CD4-positive, CD25-positive, alpha-beta regulatory T cell (primary cell): ENCODE data around the gene KLHL8. TPM values are rescaled to one million over a fixed set of nuclear protein-coding genes. Genes with fewer than 3 reads are reported as not detected.

Experiments
- ATAC-seq, 2 donors: fragments of 150-1000 bp; cut with Tn5 transposase; one replicate each; pipeline ENCODE4 v1.10.0; 2021; ENCODE audit warnings: low read depth in 2 of 2, moderate number of reproducible peaks in 2 of 2, moderate library complexity in 1 of 2
- DNase-seq, 3 donors: peaks; one replicate each; pipeline versions ENCODE4 v3.0.0 to v3.0.0-alpha.2; 2012 to 2022; ENCODE audit warnings: mixed read lengths in 1 of 3
- H3K27ac ChIP-seq: one replicate; pipeline ENCODE4 v1.7.0; 2013; ENCODE audit warnings: mild to moderate bottlenecking, low read length; ENCODE audit not compliant: insufficient read depth, poor library complexity, severe bottlenecking
- H3K27me3 ChIP-seq: one replicate; pipeline ENCODE4 v1.7.0; 2013; ENCODE audit warnings: low read length; ENCODE audit not compliant: control insufficient read depth, insufficient read depth
- H3K36me3 ChIP-seq: one replicate; pipeline ENCODE4 v1.7.0; 2013; ENCODE audit warnings: mild to moderate bottlenecking, low read length, moderate library complexity; ENCODE audit not compliant: control insufficient read depth, insufficient read depth
- H3K4me1 ChIP-seq: 2 replicates; pipeline ENCODE4 v1.7.0; 2013; ENCODE audit warnings: mild to moderate bottlenecking, low read length; ENCODE audit not compliant: insufficient read depth, control insufficient read depth, poor library complexity, severe bottlenecking
- H3K4me3 ChIP-seq: one replicate; pipeline ENCODE4 v1.7.0; 2013; ENCODE audit warnings: low read depth, mild to moderate bottlenecking, low read length, moderate library complexity
- H3K9me3 ChIP-seq, 2 experiments: 1 replicate in 1 of 2; 2 replicates in 1 of 2; pipeline ENCODE4 v1.7.0; 2013; ENCODE audit warnings: low read length in 2 of 2, mild to moderate bottlenecking in 1 of 2, moderate library complexity in 1 of 2; ENCODE audit not compliant: control insufficient read depth in 2 of 2
- H3K27ac Mint-ChIP-seq, 3 donors: one replicate each; pipeline ENCODE4 v1.8.0; 2020 to 2022; ENCODE audit warnings: mild to moderate bottlenecking in 3 of 3, mixed read lengths in 3 of 3, moderate library complexity in 2 of 3
- H3K27me3 Mint-ChIP-seq: one replicate; pipeline ENCODE4 v1.8.0; 2022; ENCODE audit warnings: mild to moderate bottlenecking, mixed read lengths
- H3K36me3 Mint-ChIP-seq: one replicate; pipeline ENCODE4 v1.8.0; 2020; ENCODE audit warnings: mixed read lengths
- H3K4me1 Mint-ChIP-seq, 4 donors: one replicate each; pipeline ENCODE4 v1.8.0; 2020 to 2022; ENCODE audit warnings: mixed read lengths in 4 of 4, mild to moderate bottlenecking in 1 of 4
- H3K4me3 Mint-ChIP-seq, 4 donors: one replicate each; pipeline ENCODE4 v1.8.0; 2020 to 2022; ENCODE audit warnings: mild to moderate bottlenecking in 4 of 4, mixed read lengths in 4 of 4, moderate library complexity in 3 of 4
- H3K9me3 Mint-ChIP-seq, 7 donors: one replicate each; pipeline ENCODE4 v1.8.0; 2020 to 2022; ENCODE audit warnings: mixed read lengths in 7 of 7, mild to moderate bottlenecking in 3 of 7, moderate library complexity in 2 of 7
- polyA plus RNA-seq, 4 donors: library from polyadenylated mRNA; unstranded; fragments of 300-500 nt; fragmentation: Illumina TruSeq; gene quantifications; one replicate each; pipeline ENCODE4 v1.2.3, GENCODE V29; 2021
- total RNA-seq: library from RNA; stranded (reverse); gene quantifications from one replicate; pipeline ENCODE4 v1.2.3, GENCODE V29; 2022

KLHL8 gene
- total and polyA plus RNA-seq, 5 donors from 2014 or later: 5.7 to 11.1 (median 9.1) TPM

GRCh38 chr4:87239821-87240220 is 19.4 kb upstream of the KLHL8 start:
- peaks cover 0 to 29% (median 17%) of the 10 kb centered on the region in 7 donors for H3K9me3 Mint-ChIP-seq
- Histone ChIP-seq H3K36me3 (no peaks in the 10 kb centered on the region), H3K27me3 (peaks cover 18% of the 10 kb centered on the region), H3K4me1 (peaks cover 3% of the 10 kb centered on the region), H3K27ac (no peak overlapping the region), H3K9me3 (peaks cover 19 to 22% of the 10 kb centered on the region in 2 experiments), H3K4me3 (no peak overlapping the region)
- peaks cover 55% of the 10 kb centered on the region for H3K27me3 Mint-ChIP-seq
- no peak overlapping the region for H3K4me3 Mint-ChIP-seq
- H3K27ac Mint-ChIP-seq: no peak overlapping the region
- DNase-seq: no peak
- peaks cover 0 to 9% (median 3%) of the 10 kb centered on the region in 4 donors for H3K4me1 Mint-ChIP-seq
- peaks cover 4% of the 10 kb centered on the region for H3K36me3 Mint-ChIP-seq
- no peak for ATAC-seq

- peaks cover 14% of the 10 kb centered on the region for H3K27me3 ChIP-seq
- Mint-ChIP-seq H3K4me1 (peaks cover 0 to 9% (median 3%) of the 10 kb centered on the region in 4 donors), H3K36me3 (peaks cover 4% of the 10 kb centered on the region), H3K9me3 (peaks cover 0 to 22% (median 14%) of the 10 kb centered on the region in 7 donors), H3K4me3 (no peak overlapping the region), H3K27ac (no peak overlapping the region), H3K27me3 (peaks cover 49% of the 10 kb centered on the region)
- ATAC-seq (no peak), DNase-seq (no peak)
- H3K4me3 ChIP-seq: no peak overlapping the region
- H3K27ac ChIP-seq: no peak overlapping the region
- H3K36me3 ChIP-seq: no peaks in the 10 kb centered on the region
- peaks cover 3% of the 10 kb centered on the region for H3K4me1 ChIP-seq
- peaks cover 16 to 19% of the 10 kb centered on the region in 2 experiments for H3K9me3 ChIP-seq
Measured at GRCh38 chr4:87239194-87239593, 18.8 kb upstream of the KLHL8 start.

GRCh38 chr4:87236861-87237260 is 16.4 kb upstream of the KLHL8 start:
- no peak for DNase-seq
- Histone ChIP-seq H3K4me1 (peaks cover 3% of the 10 kb centered on the region), H3K27ac (no peak overlapping the region), H3K27me3 (peaks cover 14% of the 10 kb centered on the region), H3K9me3 (peaks cover 0 to under 1% of the 10 kb centered on the region in 2 experiments), H3K4me3 (no peak overlapping the region), H3K36me3 (no peaks in the 10 kb centered on the region)
- Mint-ChIP-seq H3K4me1 (peaks cover 0 to 9% (median 3%) of the 10 kb centered on the region in 4 donors), H3K4me3 (no peak overlapping the region), H3K9me3 (peaks cover 0 to 5% (median 0%) of the 10 kb centered on the region in 7 donors), H3K27ac (no peak overlapping the region), H3K27me3 (peaks cover 30% of the 10 kb centered on the region), H3K36me3 (no peaks in the 10 kb centered on the region)
- no peak for ATAC-seq

- H3K4me1 Mint-ChIP-seq: peaks cover 0 to 9% (median 3%) of the 10 kb centered on the region in 4 donors
- ATAC-seq (no peak), DNase-seq (no peak)
- H3K27me3 ChIP-seq: peaks cover 7% of the 10 kb centered on the region
- H3K4me3 ChIP-seq: no peak overlapping the region
- H3K4me3 Mint-ChIP-seq: peak overlapping the region; percentile 56 to 92 (median 83)
- no peaks in the 10 kb centered on the region for H3K9me3 ChIP-seq
- H3K36me3 ChIP-seq: no peaks in the 10 kb centered on the region
- no peak overlapping the region for H3K27ac Mint-ChIP-seq
- no peaks in the 10 kb centered on the region for H3K9me3 Mint-ChIP-seq
- H3K36me3 Mint-ChIP-seq: no peaks in the 10 kb centered on the region
- H3K27ac ChIP-seq: no peak overlapping the region
- H3K27me3 Mint-ChIP-seq: peaks cover 26% of the 10 kb centered on the region
- H3K4me1 ChIP-seq: peaks cover 3% of the 10 kb centered on the region
Measured at GRCh38 chr4:87235020-87235671, 14.7 kb upstream of the KLHL8 start.

- Mint-ChIP-seq H3K4me1 (peaks cover 0 to 9% (median 3%) of the 10 kb centered on the region in 4 donors), H3K27me3 (peaks cover 19% of the 10 kb centered on the region), H3K27ac (no peak overlapping the region), H3K36me3 (no peaks in the 10 kb centered on the region), H3K9me3 (peaks cover 0 to 1% (median 0%) of the 10 kb centered on the region in 7 donors), H3K4me3 (no peak overlapping the region)
- H3K27me3 ChIP-seq: peaks cover 4% of the 10 kb centered on the region
- DNase-seq (no peak), ATAC-seq (no peak)
- H3K36me3 ChIP-seq: no peaks in the 10 kb centered on the region
- H3K4me3 ChIP-seq: no peak overlapping the region
- H3K9me3 ChIP-seq: no peaks in the 10 kb centered on the region
- H3K27ac ChIP-seq: no peak overlapping the region
- H3K4me1 ChIP-seq: peaks cover 3% of the 10 kb centered on the region
Measured at GRCh38 chr4:87232216-87232615, 11.8 kb upstream of the KLHL8 start.

GRCh38 chr4:87230806-87231205 is 10.4 kb upstream of the KLHL8 start:
- peaks cover 3% of the 10 kb centered on the region for H3K4me1 ChIP-seq
- no peaks in the 10 kb centered on the region for H3K9me3 ChIP-seq
- peaks cover 0 to 1% (median 0%) of the 10 kb centered on the region in 7 donors for H3K9me3 Mint-ChIP-seq
- no peak overlapping the region for H3K27ac Mint-ChIP-seq
- no peak overlapping the region for H3K27ac ChIP-seq
- peaks cover 4% of the 10 kb centered on the region for H3K27me3 ChIP-seq
- peaks cover 22% of the 10 kb centered on the region for H3K27me3 Mint-ChIP-seq
- H3K36me3 ChIP-seq: no peaks in the 10 kb centered on the region
- H3K36me3 Mint-ChIP-seq: no peaks in the 10 kb centered on the region
- H3K4me1 Mint-ChIP-seq: peaks cover 0 to 3% (median 1%) of the 10 kb centered on the region in 4 donors
- no peak overlapping the region for H3K4me3 Mint-ChIP-seq
- no peak overlapping the region for H3K4me3 ChIP-seq
- ATAC-seq (no peak), DNase-seq (no peak)

GRCh38 chr4:87229979-87230378 is 9.6 kb upstream of the KLHL8 start:
- H3K27ac ChIP-seq: no peak overlapping the region
- no peak for DNase-seq
- H3K27ac Mint-ChIP-seq: no peak overlapping the region
- no peaks in the 10 kb centered on the region for H3K4me1 ChIP-seq
- peaks cover 4% of the 10 kb centered on the region for H3K27me3 ChIP-seq
- H3K36me3 Mint-ChIP-seq: no peaks in the 10 kb centered on the region
- no peaks in the 10 kb centered on the region for H3K9me3 ChIP-seq
- peaks cover 0 to 1% (median 0%) of the 10 kb centered on the region in 7 donors for H3K9me3 Mint-ChIP-seq
- no peak overlapping the region for H3K4me3 ChIP-seq
- no peaks in the 10 kb centered on the region for H3K4me1 Mint-ChIP-seq
- H3K4me3 Mint-ChIP-seq: no peak overlapping the region
- H3K36me3 ChIP-seq: no peaks in the 10 kb centered on the region
- no peak for ATAC-seq
- peaks cover 25% of the 10 kb centered on the region for H3K27me3 Mint-ChIP-seq
